Osteocyte (in vitro differentiated cells): ENCODE measurements around the gene SIK3. TPM values are rescaled to one million over a fixed set of nuclear protein-coding genes. Genes with fewer than 3 reads are reported as not detected.

ENCODE experiments used
- DNase-seq: peaks from one replicate; pipeline ENCODE4 v3.0.0; 2021; ENCODE audit warnings: mixed read lengths; ENCODE audit not compliant: unreplicated experiment; ENCODE audit errors: extremely low spot score
- H3K27ac Mint-ChIP-seq: one replicate; pipeline ENCODE4 v1.8.0; 2021; ENCODE audit warnings: mild to moderate bottlenecking, mixed read lengths; ENCODE audit not compliant: unreplicated experiment
- H3K27me3 Mint-ChIP-seq: one replicate; pipeline ENCODE4 v1.8.0; 2021; ENCODE audit warnings: mixed read lengths; ENCODE audit not compliant: unreplicated experiment
- H3K36me3 Mint-ChIP-seq: one replicate; pipeline ENCODE4 v1.8.0; 2021; ENCODE audit warnings: mixed read lengths; ENCODE audit not compliant: unreplicated experiment
- H3K4me1 Mint-ChIP-seq: one replicate; pipeline ENCODE4 v1.8.0; 2021; ENCODE audit warnings: mixed read lengths; ENCODE audit not compliant: unreplicated experiment
- H3K4me3 Mint-ChIP-seq: one replicate; pipeline ENCODE4 v1.8.0; 2021; ENCODE audit warnings: mild to moderate bottlenecking, moderate library complexity, mixed read lengths; ENCODE audit not compliant: unreplicated experiment
- H3K9me3 Mint-ChIP-seq: one replicate; pipeline ENCODE4 v1.8.0; 2021; ENCODE audit warnings: mixed read lengths; ENCODE audit not compliant: unreplicated experiment
- total RNA-seq: library from RNA; stranded (reverse); gene quantifications from 2 replicates; pipeline ENCODE4 v1.2.1, GENCODE V29; 2021
- TF ChIP-seq, protein P1 (sequence below): fragments of 200-600 bp; sonication (generic); IDR thresholded peaks from 2 replicates; pipeline ENCODE4 v1.5.0; 2021; ENCODE audit warnings: antibody characterized with exemption, mild to moderate bottlenecking, moderate library complexity

Gene SIK3
- total RNA-seq, 1 donor from 2014 or later: 29.5 TPM

DNA sequence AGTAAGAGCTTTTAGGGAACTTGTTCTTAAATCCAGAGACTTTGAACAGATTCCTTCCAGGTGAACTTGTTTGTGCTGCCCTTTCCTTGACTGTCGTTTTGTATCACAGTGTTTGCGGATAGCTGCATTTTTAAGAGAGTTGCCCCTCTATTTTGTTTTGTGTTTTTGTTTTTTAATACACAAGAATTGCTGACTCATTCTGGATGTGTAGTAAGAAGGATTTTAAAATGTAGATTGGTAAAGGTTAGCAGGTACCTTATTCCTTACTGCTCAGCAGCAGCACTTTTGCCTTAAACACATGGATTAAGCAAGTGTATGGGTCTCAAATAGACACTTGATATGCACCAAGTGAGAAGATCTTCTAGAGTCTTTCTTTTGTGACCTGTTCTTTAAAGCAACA is 297.6 kb downstream of the SIK3 start:
- H3K27ac Mint-ChIP-seq: no peak overlapping the region
- no peaks in the 10 kb centered on the region for H3K4me1 Mint-ChIP-seq
- TF ChIP-seq, protein P1, sequence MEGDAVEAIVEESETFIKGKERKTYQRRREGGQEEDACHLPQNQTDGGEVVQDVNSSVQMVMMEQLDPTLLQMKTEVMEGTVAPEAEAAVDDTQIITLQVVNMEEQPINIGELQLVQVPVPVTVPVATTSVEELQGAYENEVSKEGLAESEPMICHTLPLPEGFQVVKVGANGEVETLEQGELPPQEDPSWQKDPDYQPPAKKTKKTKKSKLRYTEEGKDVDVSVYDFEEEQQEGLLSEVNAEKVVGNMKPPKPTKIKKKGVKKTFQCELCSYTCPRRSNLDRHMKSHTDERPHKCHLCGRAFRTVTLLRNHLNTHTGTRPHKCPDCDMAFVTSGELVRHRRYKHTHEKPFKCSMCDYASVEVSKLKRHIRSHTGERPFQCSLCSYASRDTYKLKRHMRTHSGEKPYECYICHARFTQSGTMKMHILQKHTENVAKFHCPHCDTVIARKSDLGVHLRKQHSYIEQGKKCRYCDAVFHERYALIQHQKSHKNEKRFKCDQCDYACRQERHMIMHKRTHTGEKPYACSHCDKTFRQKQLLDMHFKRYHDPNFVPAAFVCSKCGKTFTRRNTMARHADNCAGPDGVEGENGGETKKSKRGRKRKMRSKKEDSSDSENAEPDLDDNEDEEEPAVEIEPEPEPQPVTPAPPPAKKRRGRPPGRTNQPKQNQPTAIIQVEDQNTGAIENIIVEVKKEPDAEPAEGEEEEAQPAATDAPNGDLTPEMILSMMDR: no peak
- no peaks in the 10 kb centered on the region for H3K36me3 Mint-ChIP-seq
- peaks cover 39% of the 10 kb centered on the region for H3K27me3 Mint-ChIP-seq
- no peak overlapping the region for H3K4me3 Mint-ChIP-seq
- no peak for DNase-seq
- no peaks in the 10 kb centered on the region for H3K9me3 Mint-ChIP-seq

DNA sequence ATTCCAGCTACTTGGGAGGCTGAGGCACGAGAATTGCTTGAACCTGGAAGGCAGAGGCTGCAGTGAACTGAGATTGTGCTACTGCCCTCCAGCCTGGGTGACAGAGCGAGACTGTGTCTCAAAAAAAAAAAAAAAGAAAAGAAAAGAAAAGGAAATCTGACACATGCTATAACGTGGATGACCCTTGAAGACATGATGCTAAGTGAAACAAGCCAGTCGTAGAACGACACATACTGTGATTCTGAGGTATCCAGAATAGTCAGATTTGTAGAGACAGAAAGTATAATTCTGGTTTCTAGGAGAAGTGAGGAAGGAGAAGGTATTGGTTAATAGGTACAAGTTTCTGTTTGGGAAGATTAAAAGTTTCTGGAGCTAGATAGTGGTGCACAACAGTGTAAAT is 299.9 kb downstream of the SIK3 start:
- DNase-seq: no peak
- no peaks in the 10 kb centered on the region for H3K9me3 Mint-ChIP-seq
- TF ChIP-seq, protein P1: no peak
- H3K36me3 Mint-ChIP-seq: no peaks in the 10 kb centered on the region
- no peaks in the 10 kb centered on the region for H3K4me1 Mint-ChIP-seq
- no peak overlapping the region for H3K4me3 Mint-ChIP-seq
- H3K27me3 Mint-ChIP-seq: peaks cover 33% of the 10 kb centered on the region
- H3K27ac Mint-ChIP-seq: no peak overlapping the region

DNA sequence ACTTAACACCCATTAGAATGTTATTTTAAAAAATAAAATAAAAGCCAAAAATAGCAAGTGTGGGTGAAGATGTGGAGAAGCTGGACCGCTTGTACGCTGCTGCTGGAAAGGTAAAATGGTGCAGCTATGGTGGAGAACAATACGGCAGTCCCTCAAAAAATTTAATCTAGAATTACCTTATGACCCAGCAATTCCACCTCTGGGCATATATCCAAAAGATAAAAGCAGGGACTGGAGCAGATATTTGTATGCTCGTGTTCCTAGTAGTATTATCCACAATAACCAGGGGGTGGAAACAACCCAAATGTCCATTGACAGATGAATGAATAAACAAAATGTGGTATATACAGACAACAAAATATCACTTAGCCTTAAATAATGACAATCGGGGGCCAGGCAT is 300.4 kb downstream of the SIK3 start:
- Mint-ChIP-seq H3K36me3 (no peaks in the 10 kb centered on the region), H3K4me3 (no peak overlapping the region), H3K9me3 (no peaks in the 10 kb centered on the region), H3K27ac (no peak overlapping the region), H3K4me1 (no peaks in the 10 kb centered on the region), H3K27me3 (peaks cover 31% of the 10 kb centered on the region)
- TF ChIP-seq, protein P1: no peak
- no peak for DNase-seq

DNA sequence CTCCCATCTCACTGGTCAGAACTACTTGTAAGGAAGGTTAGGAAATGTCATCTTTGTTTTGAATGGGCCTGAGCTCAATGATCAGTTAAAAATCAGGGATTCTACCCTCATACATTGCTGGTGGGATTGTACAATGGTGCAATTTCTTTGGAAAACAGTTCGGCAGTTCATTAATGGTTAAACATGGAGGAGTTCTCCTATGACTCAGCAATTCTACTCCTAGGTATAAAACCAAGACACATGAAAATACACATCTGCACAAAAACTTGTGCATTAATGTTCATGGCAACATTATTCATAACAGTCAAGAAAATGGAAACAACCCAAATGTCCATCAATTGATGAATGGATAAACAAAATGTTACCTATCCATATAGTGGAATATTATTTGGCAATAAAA is 301.7 kb downstream of the SIK3 start:
- DNase-seq: no peak
- H3K9me3 Mint-ChIP-seq: no peaks in the 10 kb centered on the region
- no peak overlapping the region for H3K4me3 Mint-ChIP-seq
- no peak overlapping the region for H3K27ac Mint-ChIP-seq
- peaks cover 23% of the 10 kb centered on the region for H3K27me3 Mint-ChIP-seq
- TF ChIP-seq, protein P1: no peak
- H3K36me3 Mint-ChIP-seq: no peaks in the 10 kb centered on the region
- H3K4me1 Mint-ChIP-seq: no peaks in the 10 kb centered on the region

DNA sequence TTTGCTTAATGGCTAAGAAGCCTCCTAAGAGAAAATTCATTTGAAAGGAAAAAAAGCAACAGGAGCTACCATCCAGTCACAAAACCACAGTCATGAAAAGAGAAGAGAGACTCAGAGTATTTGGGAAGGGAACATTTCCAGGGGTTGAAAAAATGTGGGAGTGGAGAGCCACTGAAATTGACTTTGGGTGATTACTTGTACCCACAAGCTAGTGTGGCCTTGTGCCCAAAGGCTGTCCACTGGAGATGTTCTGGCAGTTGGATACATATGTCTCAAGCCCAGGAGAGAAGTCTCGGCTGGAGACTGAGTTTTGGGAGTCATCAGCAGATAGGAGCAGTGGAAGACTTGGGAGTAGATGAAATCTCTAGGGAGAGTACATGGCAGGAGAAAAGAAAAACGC is 303.4 kb downstream of the SIK3 start:
- no peaks in the 10 kb centered on the region for H3K9me3 Mint-ChIP-seq
- peaks cover 14% of the 10 kb centered on the region for H3K27me3 Mint-ChIP-seq
- DNase-seq: no peak
- H3K4me3 Mint-ChIP-seq: no peak overlapping the region
- no peaks in the 10 kb centered on the region for H3K36me3 Mint-ChIP-seq
- TF ChIP-seq, protein P1: no peak
- H3K4me1 Mint-ChIP-seq: no peaks in the 10 kb centered on the region
- no peak overlapping the region for H3K27ac Mint-ChIP-seq
